Measurements from ENCODE around the gene ACAN. TPM values are rescaled to one million over a fixed set of nuclear protein-coding genes. Genes with fewer than 3 reads are reported as not detected.

ACAN gene
- total RNA-seq, 1 experiment from 2014 or later, result 0.03 TPM

- no peak for TF ChIP-seq SIN3A (IDR thresholded peaks at IDR 0.05; ENCODE audit: borderline replicate concordance, insufficient read depth, low read depth, low read length)
- TF ChIP-seq POLR2AphosphoS5 (IDR thresholded peaks at IDR 0.05; ENCODE audit: low read depth, low read length), result peak; percentile 58
- TF ChIP-seq TCF7L2 (IDR thresholded peaks at IDR 0.05; ENCODE audit: low read depth, low read length), result peak; percentile 88
- peak; percentile 97 for TF ChIP-seq CTCF (IDR thresholded peaks at IDR 0.05)
- TF ChIP-seq REST (IDR thresholded peaks at IDR 0.05; ENCODE audit: insufficient read depth in 1 of 2, low read depth in 2 of 2, low read length in 1 of 2), result no peak
- intact Hi-C loops (cut with micrococcal nuclease; ENCODE audit: unreplicated experiment), result loop anchor here (1.0 to 2.0 kb wide), 2 partner anchors 100 to 113 kb away; no protein-coding TSS in a partner anchor
- ATAC-seq (peak; percentile 69), DNase-seq (ENCODE audit: low read depth, low spot score) (peak; percentile 83)
- BruUV-seq (replicated peaks), result no TSS peak
- peaks cover 94% of the 10 kb centered on the region for H3K4me1 ChIP-seq (ENCODE audit: control insufficient read depth, insufficient read depth, low read length)
- ChIA-PET POLR2A (interaction anchor here (0.5 to 1.2 kb wide), 2 partner anchors 12 to 215 kb away, joined by 4 read pairs; no protein-coding TSS in a partner anchor), CTCF (interaction anchor here (0.5 to 2.3 kb wide), 12 partner anchors 9 to 273 kb away, joined by 3 to 27 read pairs (median 4); no protein-coding TSS in a partner anchor)
- H3K36me3 ChIP-seq (ENCODE audit: control insufficient read depth, insufficient read depth, low read length), result peaks cover 16% of the 10 kb centered on the region
- H3K27ac ChIP-seq (ENCODE audit: low read length), result peak overlapping the region; percentile 97
- no peaks in the 10 kb centered on the region for H3K9me3 ChIP-seq (ENCODE audit: control insufficient read depth, insufficient read depth, low read depth, low read length)
- in situ Hi-C loops (cut with HindIII; ENCODE audit: low pct_unique_long_range_greater_than_20kb, low sequenced_read_pairs), result no loop called here
- H3K27me3 ChIP-seq (ENCODE audit: control insufficient read depth, insufficient read depth, low read length), result no peaks in the 10 kb centered on the region
- H3K4me3 ChIP-seq (ENCODE audit: low read depth in 2 of 2, low read length in 2 of 2), result peak overlapping the region in 1 of 2 experiments; percentile 9; a peak in 1 of 4 replicates
Observed at GRCh38 chr15:88904624-88905327, 101.5 kb downstream of the ACAN start.

GRCh38 chr15:88905576-88905975, 102.3 kb downstream of the ACAN start:
- DNase-seq (ENCODE audit: low read depth, low spot score) (no peak), ATAC-seq (no peak)
- CTCF ChIA-PET, result interaction anchor here (0.6 to 2.3 kb wide), 7 partner anchors 27 to 273 kb away, joined by 3 to 27 read pairs (median 10); no protein-coding TSS in a partner anchor
- BruUV-seq (replicated peaks), result no TSS peak
- H3K36me3 ChIP-seq (ENCODE audit: control insufficient read depth, insufficient read depth, low read length), result peaks cover 18% of the 10 kb centered on the region
- POLR2A ChIA-PET, result interaction anchor here (0.5 to 1.2 kb wide), 2 partner anchors 76 to 214 kb away, joined by 4 read pairs; no protein-coding TSS in a partner anchor
- no peaks in the 10 kb centered on the region for H3K9me3 ChIP-seq (ENCODE audit: control insufficient read depth, insufficient read depth, low read depth, low read length)
- H3K4me3 ChIP-seq (ENCODE audit: low read depth in 2 of 2, low read length in 2 of 2), result no peak overlapping the region
- peaks cover 96% of the 10 kb centered on the region for H3K4me1 ChIP-seq (ENCODE audit: control insufficient read depth, insufficient read depth, low read length)
- H3K27ac ChIP-seq (ENCODE audit: low read length), result peak overlapping the region; percentile 97
- intact Hi-C loops (cut with micrococcal nuclease; ENCODE audit: unreplicated experiment) (loop anchor here (2.0 kb wide), 1 partner anchor 99 kb away; no protein-coding TSS in a partner anchor), in situ Hi-C loops (cut with HindIII; ENCODE audit: low pct_unique_long_range_greater_than_20kb, low sequenced_read_pairs) (no loop called here)
- H3K27me3 ChIP-seq (ENCODE audit: control insufficient read depth, insufficient read depth, low read length), result no peaks in the 10 kb centered on the region
- TF ChIP-seq CTCF (IDR thresholded peaks at IDR 0.05) (no peak), POLR2AphosphoS5 (IDR thresholded peaks at IDR 0.05; ENCODE audit: low read depth, low read length) (no peak), SIN3A (IDR thresholded peaks at IDR 0.05; ENCODE audit: borderline replicate concordance, insufficient read depth, low read depth, low read length) (no peak), TCF7L2 (IDR thresholded peaks at IDR 0.05; ENCODE audit: low read depth, low read length) (no peak), REST (IDR thresholded peaks at IDR 0.05; ENCODE audit: insufficient read depth in 1 of 2, low read depth in 2 of 2, low read length in 1 of 2) (no peak)

Data from Panc1 (cell line).